HG02840 (cell line): ENCODE data around the gene CST2.
"Not testable (repeated sequence)": the region's sequence is repeated elsewhere in the genome, so short reads cannot be mapped to it uniquely, and the experiment has no call there.

Source experiments
- ATAC-seq: cut with Tn5 transposase; IDR thresholded peaks from one replicate; pipeline ENCODE4 v1.9.1; 2021; ENCODE audit warnings: mild to moderate bottlenecking, moderate library complexity, moderate number of reproducible peaks; ENCODE audit not compliant: unreplicated experiment, low FRiP score

CST2 gene

DNA sequence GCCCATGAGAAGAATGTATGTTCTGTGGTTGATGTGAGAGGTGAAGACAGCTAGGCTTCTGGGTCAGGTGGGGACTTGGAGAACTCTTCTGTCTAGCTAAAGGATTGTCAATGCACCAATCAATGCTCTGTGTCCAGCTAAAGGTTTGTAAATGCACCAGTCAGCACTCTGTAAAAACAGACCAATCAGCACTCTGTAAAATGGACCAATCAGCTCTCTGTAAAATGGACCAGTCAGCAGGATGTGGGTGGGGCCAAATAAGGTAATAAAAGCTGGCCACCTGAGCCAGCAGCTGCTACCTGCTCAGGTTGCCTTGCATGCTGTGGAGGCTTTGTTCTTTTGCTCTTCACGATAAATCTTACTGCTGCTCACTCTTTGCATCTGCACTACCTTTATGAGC lies 15.0 kb downstream of the CST2 start:
- ATAC-seq, result not testable (repeated sequence)

DNA sequence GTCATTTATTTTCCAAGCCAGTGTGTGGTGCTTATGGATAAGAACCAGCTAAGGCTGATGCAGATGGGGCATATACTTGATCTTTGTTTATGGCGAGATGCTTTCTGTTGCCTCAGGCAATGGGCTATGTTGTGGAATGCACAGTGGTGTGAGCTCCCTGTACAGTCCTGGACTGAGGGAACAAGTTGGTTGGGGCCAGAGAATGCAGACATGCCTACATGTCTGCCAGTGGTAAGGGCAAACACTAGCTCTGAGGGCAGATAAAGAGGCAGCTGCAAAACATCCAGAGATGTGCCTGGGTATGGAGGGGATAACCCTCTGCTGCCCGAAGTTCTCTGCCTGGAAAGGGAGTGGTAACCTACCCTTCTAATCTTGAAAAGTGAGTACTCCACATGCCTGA lies 16.2 kb downstream of the CST2 start:
- ATAC-seq, result not testable (repeated sequence)

DNA sequence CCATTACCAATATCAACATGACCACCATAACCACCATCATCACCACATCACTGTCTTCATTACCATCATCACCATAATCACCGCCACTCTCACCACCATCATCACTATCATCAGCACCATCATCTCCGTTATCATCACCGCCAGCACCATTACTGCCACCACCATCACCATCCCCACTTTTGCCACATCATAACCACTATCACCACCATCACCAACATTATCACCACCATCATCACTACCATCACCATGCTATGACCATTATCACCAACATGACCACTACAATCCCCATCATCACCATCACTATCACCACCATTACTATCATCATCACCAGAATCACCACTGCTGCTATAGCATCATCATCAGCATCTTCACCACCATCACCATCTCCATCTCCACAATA lies 25.7 kb downstream of the CST2 start:
- ATAC-seq, result no peak

DNA sequence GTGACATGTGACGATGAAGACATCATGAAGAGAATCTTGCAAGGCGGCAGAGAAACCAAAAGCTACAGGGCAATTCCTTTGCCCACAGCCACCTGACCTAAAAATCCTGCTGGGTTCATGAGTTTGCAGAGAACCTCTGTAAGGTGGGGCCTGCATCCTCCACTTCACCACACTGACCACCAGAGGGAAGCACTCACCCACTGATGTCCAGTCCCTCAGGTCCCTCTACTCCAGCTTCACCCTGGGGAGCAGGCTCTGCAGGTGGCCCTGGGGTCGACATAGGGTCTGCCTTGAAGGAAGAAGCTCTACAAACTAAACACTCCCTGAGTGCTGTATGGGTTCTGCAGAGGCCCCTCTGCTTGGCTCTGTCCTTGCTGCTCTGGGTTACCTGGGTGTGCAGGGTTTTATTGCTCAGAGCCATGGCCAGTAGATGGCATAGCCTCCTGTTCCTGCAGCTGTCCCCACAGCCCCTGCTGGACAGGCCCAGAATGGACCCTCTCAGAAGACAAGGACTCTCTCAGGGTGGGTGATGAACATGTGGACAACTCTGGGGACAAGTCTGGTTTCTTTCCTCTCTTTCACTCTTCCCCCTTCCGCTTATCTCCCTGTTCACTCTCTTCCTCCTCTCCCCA lies 27.2 kb downstream of the CST2 start:
- not testable (repeated sequence) for ATAC-seq

DNA sequence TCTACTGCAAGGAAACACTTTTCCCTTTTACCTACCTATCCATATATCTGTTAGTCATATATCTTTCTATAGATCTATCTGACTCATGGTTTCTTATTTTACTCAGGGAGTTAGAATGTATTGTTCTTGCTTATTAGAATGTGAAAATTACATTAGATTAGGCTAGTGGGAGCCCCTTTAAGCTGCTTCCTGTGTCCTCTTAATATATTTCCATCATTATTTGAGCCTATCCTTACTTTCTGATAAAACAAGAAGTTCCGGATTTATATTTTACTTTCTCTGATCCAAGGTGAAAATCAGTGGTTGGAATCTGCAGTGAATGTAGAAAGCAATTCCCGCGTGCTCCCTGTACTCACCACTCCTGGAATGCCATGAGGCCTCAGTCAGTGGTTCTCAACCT lies 31.0 kb downstream of the CST2 start:
- no peak for ATAC-seq

DNA sequence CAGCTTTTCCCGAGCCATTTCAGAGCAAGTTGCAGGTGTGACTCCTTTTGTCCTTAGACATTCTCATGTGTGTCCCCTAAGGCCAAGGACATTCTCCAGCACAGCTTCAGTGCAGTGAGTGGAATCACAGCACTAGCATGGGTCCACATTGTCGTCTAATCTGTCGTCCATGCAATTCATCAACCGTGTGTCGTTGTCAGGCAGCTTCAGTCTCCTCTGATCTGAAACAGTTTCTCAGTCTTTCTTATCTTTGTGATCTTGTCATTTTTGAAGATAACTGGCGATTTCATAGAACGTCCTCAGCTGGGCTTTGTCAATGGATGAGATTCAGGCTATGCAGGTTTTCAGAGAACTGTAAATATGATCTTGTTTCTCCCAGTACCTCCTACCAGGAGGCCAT lies 31.7 kb downstream of the CST2 start:
- no peak for ATAC-seq

DNA sequence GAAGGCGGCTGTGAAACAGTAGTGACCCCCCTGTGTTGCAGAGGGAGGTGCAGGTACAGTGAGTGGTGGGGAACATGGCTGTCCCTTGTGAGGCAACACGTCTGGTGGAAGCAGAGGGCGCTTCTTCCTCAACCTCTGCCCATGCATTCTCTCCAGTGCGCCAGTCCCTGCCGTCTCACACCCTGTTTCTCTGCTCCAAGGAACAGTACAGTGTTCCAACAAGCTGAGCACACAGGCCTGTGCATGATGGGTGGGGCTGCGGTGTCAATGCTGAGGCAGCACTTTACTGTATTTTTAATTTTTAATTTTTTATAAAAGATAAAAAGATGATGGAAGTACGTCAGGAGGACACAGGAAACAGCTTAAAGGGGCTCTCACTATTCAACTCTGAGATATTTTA lies 32.5 kb downstream of the CST2 start:
- ATAC-seq, result no peak

DNA sequence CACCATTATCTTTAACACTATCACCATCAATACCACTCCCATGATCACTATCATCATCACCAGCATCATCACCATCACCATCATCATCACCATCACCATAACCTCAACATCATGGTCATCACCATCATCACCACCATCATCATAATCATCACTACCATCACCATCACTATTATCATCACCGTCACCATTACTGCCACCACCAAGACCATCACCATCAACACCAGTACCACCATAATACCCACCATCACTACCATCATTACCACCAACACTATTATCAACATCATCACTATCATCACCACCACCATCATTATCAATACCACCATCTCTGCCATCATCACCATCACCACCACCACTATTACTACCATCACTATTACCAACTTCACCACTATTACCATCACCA lies 43.1 kb downstream of the CST2 start:
- no peak for ATAC-seq

DNA sequence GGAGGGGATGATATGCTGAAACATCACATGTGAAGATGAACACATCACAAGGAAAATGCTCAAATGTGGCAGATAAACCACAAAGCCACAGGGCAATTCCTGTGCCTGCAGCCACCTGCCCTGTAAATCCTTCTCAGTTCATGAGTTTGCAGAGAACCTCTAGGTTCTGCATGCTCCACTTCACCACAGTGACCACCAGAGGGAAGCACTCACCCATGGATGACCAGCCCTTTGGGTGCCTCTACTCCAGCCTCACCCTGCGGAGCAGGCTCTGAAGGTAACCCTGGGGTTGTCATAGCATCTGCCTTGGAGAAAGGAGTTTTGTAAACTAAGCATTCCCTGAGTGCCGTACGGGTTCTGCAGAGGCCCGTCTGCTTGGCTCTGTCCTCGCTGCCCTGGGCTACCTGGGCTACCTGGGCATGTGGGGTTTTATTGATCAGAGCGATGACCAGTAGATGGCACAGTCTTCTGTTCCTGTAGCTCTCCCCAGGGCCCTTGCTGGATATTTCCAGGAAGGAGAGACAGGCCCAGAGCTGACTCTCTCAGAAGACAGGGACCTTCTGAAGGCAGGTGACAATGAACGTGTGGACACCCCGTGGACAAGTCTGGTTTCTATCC lies 44.1 kb downstream of the CST2 start:
- ATAC-seq, result no peak

DNA sequence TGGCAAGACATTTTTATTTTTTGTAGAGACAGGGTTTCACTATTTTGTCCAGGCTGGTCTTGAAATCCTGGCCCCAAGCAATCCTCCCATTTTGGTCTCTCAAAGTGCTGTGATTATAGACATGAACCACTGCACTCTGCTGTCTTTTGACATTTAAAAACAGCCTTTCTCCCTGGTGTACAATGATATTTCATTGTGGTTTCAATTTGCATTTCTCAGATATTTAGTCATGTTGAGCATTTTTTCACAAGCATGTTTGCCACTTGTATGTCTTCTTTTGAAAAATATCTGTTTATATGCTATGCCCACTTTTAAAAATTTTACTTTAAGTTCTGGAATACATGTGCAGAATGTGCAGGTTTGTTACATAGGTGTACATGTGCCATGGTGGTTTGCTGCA lies 47.9 kb downstream of the CST2 start:
- ATAC-seq, result not testable (repeated sequence)

DNA sequence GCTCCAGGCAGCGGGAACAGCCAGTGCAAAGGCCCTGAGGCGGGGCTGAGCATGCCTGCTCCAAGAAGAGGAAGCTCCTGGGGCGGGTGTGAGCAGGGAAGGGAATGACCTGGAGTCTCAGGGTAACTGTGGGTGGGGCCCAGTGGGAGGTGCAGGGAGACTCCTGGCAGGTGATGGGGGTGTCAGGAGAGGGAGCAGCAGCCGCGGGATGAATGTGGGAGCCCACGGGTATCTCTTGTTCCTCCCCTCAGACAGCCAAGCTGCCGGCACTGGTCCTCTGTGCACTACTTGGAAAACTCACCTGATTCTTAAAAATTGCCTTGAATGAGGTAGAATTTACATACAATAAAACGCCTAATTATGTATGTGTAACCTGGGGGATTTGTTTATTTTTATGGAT lies 49.1 kb downstream of the CST2 start:
- not testable (repeated sequence) for ATAC-seq

DNA sequence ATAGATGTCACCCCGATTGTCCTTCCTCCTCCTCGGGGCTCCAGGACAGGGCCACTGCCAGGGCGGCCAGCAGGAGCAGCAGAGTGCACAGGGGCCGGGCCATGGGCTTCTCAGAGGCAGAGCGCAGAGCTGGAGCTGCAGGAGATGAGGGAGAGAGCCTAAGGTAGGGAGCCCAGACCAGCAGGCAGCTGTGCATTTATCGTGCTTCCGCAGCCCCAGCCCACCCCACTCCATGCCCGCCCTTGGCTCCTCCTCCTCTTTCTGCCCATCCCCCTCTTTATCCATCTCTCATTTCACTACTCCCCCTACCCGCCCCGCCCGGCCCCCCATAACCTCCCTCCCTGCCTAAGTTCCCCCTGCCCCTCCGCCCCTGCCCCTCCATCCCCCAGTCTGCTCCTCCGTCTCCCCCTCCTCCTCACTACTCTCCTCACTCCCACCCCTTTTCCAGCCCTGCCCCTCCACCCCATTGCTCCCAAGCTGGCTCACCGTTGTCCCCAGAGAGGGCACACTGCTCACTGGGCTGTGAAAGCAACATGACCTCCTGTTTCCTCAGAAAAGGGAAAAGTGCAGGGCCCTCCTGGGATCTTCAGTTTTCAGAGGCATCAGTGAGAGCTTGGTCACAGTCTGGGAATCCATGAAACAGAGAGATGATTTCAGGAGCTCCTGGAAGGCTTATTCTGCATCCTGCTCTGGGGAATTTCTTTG lies 50.3 kb downstream of the CST2 start:
- ATAC-seq, result no peak

DNA sequence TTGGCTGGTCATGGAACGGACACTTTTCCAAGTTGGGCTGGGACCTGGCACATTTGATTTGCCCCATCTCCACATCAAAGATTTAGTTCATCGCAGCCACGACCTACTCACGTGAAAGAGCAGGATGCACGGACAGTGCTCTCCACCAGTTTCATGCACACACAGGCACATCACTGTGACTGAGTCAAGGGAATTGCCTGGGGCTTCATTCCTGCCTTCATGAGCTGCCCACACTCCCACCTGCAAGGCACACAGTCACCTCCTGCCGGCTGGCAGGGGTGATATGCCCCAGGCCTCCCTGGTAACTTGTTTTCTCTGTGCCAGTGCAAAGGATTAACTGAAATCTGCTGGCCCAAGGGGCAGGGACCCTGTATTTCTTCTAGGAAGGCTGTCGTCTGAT lies 52.4 kb downstream of the CST2 start:
- ATAC-seq, result no peak
